PC-3 (cell line): ENCODE results near the gene PSMD14.

Experiments used
- EZH2 ChIP-seq: fragments of 300-600 bp; sonication (generic); IDR thresholded peaks from one replicate; pipeline ENCODE4 v1.6.1; 2017; ENCODE audit warnings: antibody characterized with exemption, mild to moderate bottlenecking, low read length; ENCODE audit not compliant: unreplicated experiment
- EZH2phosphoT487 ChIP-seq: fragments of 300-600 bp; sonication (generic); IDR thresholded peaks from 2 replicates; pipeline ENCODE4 v1.6.1; 2018; ENCODE audit warnings: mild to moderate bottlenecking, antibody characterized with exemption, low read length, borderline replicate concordance
- TF ChIP-seq, protein P1 (sequence below): fragments of 300-600 bp; sonication (generic); conservative IDR thresholded peaks from 2 replicates; pipeline ENCODE4 v1.5.1; 2017; ENCODE audit warnings: antibody characterized with exemption, low read depth, mild to moderate bottlenecking, low read length

DNA sequence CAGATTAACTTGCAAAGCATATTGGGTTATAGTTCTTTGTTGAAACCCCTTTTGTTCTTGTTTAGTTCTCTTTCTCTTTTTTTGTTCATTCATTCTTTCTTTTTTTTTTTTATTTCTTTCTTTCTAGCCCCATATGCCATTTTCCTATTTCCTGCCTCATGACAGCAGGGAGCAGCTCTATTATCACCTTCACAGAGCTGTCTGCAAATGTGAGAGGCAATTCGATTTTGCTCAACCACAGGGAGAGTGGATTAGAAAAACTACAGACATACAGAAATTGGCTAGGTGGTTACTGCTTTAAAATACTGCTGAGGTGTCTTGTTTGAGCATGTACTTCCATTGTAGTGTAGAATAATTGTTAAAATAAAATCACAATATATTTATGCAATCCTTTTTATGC lies 63.6 kb downstream of the PSMD14 start:
- TF ChIP-seq, protein P1, sequence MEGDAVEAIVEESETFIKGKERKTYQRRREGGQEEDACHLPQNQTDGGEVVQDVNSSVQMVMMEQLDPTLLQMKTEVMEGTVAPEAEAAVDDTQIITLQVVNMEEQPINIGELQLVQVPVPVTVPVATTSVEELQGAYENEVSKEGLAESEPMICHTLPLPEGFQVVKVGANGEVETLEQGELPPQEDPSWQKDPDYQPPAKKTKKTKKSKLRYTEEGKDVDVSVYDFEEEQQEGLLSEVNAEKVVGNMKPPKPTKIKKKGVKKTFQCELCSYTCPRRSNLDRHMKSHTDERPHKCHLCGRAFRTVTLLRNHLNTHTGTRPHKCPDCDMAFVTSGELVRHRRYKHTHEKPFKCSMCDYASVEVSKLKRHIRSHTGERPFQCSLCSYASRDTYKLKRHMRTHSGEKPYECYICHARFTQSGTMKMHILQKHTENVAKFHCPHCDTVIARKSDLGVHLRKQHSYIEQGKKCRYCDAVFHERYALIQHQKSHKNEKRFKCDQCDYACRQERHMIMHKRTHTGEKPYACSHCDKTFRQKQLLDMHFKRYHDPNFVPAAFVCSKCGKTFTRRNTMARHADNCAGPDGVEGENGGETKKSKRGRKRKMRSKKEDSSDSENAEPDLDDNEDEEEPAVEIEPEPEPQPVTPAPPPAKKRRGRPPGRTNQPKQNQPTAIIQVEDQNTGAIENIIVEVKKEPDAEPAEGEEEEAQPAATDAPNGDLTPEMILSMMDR, result no peak
- TF ChIP-seq EZH2 (no peak), EZH2phosphoT487 (no peak)
